Activated T-helper 1 cell treated with Interleukin-2 at 50 U/mL for 16 hours (primary cell): ENCODE results near the gene SRGAP1.

ENCODE experiments used
- DNase-seq: peaks from one replicate; pipeline ENCODE4 v3.0.0-alpha.2; 2020; ENCODE audit warnings: low read depth

The SRGAP1 gene

DNA sequence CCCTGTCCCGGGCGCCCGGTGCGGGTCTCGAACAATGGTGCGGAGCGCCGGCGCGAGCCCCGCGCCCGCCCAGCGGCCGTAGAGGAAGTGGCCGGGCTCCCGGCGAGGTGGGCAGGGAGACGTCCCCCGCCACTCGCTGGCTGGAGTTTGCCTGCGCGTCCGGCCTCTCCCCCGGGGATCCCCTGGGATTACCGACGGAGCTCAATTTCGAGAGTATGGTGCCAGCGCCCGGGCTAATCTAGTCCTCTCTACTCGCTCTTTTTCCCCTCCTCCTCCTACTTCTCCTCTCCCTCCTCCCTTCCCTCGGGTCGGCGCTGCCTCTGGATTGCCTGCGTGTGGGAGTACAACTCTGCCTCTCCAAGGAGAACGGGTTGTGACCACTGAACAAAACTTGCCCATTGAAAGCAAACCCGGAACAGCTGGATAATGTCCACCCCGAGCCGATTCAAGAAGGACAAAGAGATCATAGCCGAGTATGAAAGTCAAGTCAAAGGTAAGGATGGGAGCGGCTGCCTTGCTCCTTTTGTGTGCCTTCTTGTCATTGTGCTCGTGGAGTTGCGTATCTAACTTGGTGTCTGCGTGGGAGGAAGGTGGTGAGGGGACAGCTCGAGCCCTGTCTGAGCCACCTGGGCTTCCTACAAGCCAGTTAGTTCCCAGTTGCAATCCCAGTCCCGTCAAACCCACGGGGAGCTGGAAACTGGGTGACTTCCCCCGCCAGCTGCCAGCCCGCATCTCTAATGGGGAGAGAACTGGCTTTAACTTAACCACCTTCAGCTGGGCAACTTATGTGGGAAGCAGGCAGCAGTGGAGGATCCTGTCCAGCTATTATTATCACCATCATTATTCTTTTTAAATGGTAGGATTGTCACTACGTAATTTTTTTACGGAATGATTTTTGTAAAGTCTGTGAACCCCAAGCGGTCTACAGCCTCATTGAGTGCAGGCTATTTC is at the start of gene SRGAP1:
SRGAP1 (plus strand) TSS at position 310 of the 951 bp plus-strand sequence; CDS start at position 427, 117 bp downstream.
- DNase-seq: no peak

DNA sequence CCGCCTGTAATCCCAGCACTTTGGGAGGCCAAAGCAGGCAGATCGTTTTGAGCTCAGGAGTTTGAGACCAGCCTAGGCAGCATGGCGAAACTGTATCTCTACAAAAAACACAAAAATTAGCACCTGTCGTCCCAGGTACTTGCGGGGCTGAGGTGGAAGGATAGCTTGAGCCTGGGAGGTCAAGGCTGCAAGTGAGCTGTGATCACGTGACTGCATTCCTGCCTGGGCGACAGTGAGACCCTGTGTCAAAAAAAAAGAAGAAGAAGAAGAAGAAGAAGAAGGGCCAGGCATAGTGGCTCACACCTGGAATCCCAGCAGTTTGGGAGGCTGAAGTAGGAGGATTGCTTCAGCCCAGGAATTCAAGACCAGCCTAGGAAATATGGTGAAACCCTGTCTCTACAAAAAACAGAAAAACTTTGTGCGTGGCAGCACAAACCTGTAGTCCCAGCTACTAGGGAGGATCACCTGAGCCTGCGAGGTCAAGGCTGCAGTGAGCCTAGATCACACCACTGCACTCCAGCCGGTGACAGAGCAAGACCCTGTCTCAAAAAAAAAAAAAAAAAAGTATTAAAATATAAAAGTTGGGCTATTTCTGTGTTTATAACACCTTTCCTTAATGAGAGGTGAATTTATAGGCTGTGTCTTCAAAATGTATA is 49.3 kb upstream of the SRGAP1 start:
- DNase-seq: no peak

DNA sequence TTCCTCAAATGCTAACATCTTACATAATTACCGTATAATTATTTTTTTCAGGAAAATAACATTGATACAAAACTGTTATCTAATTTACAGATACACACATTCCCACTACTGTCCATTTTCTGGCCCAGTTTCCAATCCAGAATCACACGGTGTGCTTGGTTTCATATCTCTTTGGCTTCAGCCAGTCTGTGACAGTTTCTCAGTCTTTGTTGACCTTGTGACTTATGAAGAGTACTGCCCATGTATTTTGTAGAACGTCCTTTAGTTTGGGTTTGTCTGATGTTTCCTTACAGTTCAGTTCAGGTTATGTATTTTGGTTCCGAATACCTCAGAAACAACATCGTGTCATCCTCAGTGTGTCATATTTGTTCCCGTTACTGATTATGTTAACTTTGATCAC is 48.6 kb upstream of the SRGAP1 start:
- no peak for DNase-seq

GRCh38 chr12:63802012-63802608 is 42.4 kb upstream of the SRGAP1 start:
- DNase-seq: no peak

DNA sequence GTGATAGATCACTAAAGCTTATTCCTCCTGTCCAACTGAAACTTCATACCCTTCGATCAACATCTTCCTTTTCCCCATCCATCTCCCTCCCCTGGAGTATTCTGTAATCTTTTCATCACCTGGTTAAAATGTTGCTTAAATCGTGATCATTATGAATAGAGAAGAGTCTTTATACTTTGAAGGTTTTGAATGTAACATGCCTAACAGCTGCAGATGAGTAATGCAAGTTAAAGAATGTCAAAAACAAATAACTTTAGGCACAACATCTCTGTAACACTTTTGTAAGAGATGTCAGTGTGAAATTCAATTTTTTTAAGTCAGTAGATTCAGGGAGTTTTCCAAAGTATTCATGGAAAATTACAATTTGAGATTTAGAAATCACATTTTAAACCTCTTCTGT is 39.8 kb upstream of the SRGAP1 start:
- no peak for DNase-seq

DNA sequence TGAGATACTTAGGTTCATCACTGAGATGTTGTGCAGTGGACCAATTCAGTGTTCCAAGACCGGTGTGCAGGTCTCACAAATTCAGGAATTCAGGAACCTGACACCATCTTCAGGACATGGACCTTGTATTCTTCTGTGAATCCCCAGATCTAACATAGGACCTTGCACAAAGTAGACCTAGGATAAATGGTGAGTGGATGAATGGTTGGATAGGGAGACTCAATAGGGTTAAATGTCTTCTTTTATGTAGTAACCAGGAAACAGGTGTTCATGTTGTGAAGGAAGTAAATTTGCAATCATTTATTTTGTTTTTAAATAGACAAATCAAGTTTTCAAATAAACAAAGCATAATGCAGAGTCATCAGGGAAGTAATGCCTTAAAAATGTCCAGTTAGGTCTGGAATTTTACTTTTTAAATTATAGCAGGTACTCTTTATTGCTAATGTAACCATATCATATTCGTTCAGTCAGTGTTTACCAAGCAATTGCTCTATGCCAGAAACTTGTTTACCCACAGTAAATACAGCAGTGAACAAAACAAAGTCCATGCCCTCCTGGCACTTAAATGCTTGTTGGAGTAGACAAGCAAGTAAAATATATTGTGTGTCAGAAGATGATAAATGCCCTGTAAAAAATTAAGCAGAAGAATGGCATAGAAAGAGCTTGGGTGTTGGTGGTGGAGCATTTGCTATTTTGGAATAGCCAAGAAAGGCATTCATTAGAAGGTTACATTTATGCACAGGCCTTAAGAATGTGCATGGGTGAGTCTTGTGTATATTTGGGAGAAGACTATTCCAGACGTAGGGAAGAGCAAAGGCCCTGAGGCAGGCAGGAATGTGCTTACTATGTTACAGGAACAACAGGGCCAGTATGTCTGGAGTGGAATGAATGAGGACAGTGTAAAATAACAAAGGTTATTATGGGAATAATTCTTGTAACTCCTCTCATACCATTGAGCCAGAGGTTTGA is 38.5 kb upstream of the SRGAP1 start:
- DNase-seq: no peak

- DNase-seq: no peak
Measured at GRCh38 chr12:63808631-63809030, 35.9 kb upstream of the SRGAP1 start.

GRCh38 chr12:63809566-63809965 is 34.9 kb upstream of the SRGAP1 start:
- no peak for DNase-seq

DNA sequence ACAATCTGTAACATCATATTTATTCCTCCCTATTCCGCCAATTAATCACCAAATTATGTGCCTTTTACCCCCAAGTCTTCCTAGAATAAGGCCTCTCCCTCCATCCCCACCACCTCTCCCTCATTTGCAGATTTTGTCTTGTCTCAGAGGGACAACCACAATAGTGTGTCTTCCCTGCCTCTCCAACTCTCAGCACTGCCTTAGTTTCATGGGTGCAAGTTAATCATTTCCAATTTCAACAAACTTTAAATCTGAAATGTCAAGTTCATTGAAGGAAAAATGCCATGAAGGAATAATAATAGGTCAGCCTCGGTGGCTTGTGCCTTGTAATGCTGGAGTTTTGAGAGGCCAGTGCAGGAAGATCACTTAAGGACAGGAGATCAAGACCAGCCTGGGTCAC is 33.2 kb upstream of the SRGAP1 start:
- DNase-seq: no peak

- no peak for DNase-seq
Measured at GRCh38 chr12:63811755-63812154, 32.7 kb upstream of the SRGAP1 start.

DNA sequence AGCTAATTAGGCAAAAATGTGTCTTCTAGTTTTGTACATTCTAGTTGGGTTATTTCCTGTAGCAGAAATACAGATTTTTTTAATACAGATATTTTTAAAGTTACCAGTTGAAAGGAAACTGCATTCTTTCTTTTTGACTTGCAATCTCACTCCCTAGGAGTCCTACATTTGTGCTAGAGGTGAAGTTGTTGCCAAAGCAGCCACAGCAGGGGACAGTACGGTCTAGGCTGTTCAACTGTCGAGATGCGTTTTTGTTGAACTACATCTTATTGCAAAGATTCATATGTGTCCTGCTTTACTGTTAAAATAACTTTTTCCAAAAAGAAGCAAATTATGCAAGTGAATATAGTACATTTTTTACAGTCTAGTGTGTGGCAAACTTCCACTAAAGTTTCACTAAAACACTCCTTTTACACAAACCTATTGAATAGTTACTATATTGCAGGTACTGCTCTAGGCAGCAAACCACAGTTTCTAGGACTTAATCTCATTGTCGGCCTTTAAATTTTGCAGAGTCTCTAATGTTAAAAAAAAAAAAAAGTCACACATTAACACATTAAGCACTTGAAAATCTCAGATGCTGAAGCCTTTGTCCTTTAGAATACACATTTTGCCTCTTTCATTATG is 30.2 kb upstream of the SRGAP1 start:
- no peak for DNase-seq

DNA sequence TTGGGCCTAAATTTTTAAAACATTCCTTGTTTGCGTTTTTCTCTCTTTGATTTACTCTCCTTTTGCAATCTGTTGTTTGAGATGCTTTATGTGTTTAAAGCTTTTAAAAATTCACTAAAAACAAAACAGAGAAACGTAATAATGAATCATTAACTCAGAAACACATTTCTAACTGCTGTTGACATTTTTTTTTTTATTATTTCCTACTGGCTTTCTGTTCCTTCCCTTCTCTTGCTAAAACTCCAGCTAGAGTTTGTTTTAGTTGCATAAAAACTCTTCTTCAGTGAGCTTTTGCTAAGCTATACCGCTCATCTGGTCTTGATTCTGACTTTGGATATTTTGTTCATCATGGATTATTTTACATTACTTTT is 29.0 kb upstream of the SRGAP1 start:
- DNase-seq: no peak

DNA sequence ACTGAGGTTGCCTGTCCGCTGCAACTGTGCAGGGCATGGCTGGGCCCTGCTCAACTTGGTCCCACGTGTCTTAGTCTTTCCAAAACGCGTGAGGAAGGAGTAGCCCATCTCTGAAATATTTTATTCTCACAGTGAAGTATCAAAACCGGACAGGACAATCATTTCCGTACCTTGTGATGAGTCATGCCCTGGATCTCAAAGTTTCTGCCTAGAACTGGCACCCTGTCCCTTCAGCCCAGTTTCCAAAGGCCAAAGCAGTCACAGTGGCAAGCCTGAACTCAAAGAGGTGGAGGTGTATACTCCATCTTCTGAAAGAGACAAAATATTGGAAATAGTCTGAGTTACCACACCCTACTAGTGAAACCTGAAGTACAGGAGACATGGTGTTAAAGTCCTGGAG is 28.5 kb upstream of the SRGAP1 start:
- DNase-seq: no peak

- no peak for DNase-seq
Measured at GRCh38 chr12:63820427-63820826, 24.1 kb upstream of the SRGAP1 start.

DNA sequence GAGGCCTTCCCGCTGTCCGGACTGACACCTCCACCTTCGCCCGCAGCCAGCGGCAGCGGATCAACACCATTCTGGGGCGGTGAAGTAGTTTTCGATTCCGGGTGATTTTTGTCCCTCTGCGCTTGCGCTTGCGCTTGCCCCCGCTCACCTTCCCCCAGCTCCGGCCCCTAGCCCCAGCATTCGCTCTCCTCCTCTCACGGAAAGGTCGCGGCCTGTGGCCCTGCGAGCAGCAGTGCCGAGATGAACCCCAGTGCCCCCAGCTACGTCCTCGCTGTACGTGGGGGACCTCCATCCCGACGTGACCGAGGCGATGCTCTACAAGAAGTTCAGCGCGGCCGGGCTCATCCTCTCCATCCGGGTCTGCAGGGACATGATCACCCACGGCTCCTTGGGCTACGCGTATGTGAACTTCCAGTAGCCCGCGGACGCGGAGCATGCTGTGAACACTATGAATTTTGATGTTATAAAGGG is 22.7 kb upstream of the SRGAP1 start:
- no peak for DNase-seq

DNA sequence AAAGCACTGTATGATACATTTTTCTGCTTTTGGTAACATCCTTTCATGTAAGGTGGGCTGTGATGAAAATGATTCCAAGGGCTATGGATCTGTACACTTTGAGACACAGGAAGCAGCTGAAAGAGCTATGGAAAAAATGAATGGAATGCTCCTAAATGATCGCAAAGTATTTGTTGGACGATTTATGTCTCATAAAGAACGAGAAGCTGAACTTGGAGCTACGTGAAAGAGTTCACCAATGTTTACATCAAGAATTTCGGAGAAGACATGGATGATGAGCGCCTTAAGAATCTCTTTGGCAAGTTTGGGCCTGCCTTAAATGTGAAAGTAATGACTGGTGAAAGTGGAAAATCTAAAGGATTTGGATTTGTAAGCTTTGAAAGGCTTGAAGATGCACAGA is 22.1 kb upstream of the SRGAP1 start:
- no peak for DNase-seq

- no peak for DNase-seq
Measured at GRCh38 chr12:63823040-63823439, 21.5 kb upstream of the SRGAP1 start.

DNA sequence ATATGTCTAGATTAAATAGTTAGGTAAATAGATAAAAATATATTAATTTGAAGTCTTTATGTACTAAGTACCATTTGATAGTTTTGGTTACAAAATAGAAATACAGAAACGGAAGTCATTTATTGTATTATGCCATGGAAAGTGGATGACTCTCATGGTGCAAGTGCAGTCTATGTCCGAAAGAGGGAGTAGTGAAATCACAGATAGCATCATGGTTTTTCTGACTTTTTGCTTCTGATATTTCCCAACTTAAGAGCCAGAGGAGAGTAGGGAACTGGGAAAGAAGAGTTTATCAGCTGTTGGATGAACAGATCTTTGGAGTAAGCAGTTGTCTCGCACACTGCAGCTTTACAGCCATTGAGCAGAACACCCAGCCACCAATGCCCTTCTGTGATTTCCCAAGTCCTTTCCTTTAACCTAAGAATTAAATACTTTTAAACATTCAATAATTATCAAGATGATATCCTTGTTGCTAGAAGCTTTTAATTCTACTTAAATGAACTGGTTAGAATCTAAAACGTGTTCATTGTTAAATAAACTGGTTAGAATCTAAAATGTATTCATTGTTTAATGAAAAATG is 18.4 kb upstream of the SRGAP1 start:
- no peak for DNase-seq

DNA sequence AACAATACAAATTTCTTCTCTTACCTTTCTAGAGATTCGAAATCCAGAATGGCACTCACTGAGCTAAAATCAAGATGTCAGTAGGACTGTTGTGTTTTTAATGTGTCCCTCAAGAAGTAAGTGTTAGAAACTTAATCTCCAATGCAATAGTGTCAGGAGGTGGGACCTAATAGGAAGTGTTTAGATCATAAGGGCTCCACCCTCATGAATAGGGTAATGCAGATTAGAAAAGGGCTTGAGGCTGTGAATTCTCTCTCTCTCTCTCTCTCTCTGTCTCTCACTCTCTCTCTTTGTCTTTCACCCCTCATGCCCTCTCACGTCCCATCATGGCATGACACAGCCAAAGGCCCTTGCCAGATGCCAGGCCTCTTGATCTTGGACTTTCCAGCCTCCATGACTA is 15.6 kb upstream of the SRGAP1 start:
- no peak for DNase-seq

DNA sequence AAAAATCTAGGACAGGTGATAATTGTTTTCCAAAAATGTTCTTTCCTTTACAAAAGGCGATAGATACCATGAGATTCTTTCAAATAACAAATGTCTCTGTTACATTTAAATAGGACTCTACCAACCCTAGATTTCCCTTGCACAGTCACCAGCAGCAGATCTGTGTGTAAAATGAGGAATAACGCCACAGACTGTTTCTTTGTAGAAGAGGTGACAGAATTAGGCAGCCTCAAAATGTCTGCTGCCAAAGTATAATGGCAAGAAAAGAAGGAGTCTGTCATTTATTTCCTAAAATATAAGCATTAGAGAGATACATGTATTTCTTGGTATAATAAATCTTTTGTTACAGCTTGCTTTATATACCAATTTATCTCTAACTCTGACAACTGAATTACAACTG is 8.5 kb upstream of the SRGAP1 start:
- no peak for DNase-seq

- no peak for DNase-seq
Measured at GRCh38 chr12:63836936-63837335, 7.6 kb upstream of the SRGAP1 start.
